Activated CD8-positive, alpha-beta T cell treated with anti-CD3 and anti-CD28 coated beads, Interleukin-2, amount 10 ng/mL, durations not matched to agents 7 days and 5 days (primary cell): ENCODE measurements around the gene MEP1A. TPM values are rescaled to one million over a fixed set of nuclear protein-coding genes. Genes with fewer than 3 reads are reported as not detected.

Experiments
- ATAC-seq: fragments of 150-1000 bp; cut with Tn5 transposase; one replicate; pipeline ENCODE4 v1.10.0; 2021; ENCODE audit warnings: moderate library complexity
- CTCF ChIA-PET: fragments of 350-600 bp; sonication (Branson Sonifier 250); formaldehyde crosslinking; loops from one replicate; lab custom pipeline; 2021; ENCODE audit warnings: antibody characterized with exemption; lab: Charles Lee
- POLR2A ChIA-PET: fragments of 350-600 bp; sonication (Branson Sonifier 250); formaldehyde crosslinking; loops from one replicate; lab custom pipeline; 2021; ENCODE audit warnings: antibody characterized with exemption; lab: Charles Lee
- DNase-seq: peaks from one replicate; pipeline ENCODE4 v3.0.0-alpha.2; 2020
- H3K27ac Mint-ChIP-seq: one replicate; pipeline ENCODE4 v1.8.0; 2021; ENCODE audit warnings: mild to moderate bottlenecking, mixed read lengths
- H3K27me3 Mint-ChIP-seq: one replicate; pipeline ENCODE4 v1.8.0; 2021; ENCODE audit warnings: low read depth, mixed read lengths
- H3K36me3 Mint-ChIP-seq: one replicate; pipeline ENCODE4 v1.8.0; 2021; ENCODE audit warnings: low read depth, mixed read lengths
- H3K4me1 Mint-ChIP-seq: one replicate; pipeline ENCODE4 v1.8.0; 2021; ENCODE audit warnings: low read depth, mixed read lengths
- H3K4me3 Mint-ChIP-seq: one replicate; pipeline ENCODE4 v1.8.0; 2021; ENCODE audit warnings: mild to moderate bottlenecking, mixed read lengths
- H3K9me3 Mint-ChIP-seq: one replicate; pipeline ENCODE4 v1.8.0; 2022; ENCODE audit warnings: mixed read lengths; ENCODE audit not compliant: insufficient read depth
- total RNA-seq, 2 experiments: library from RNA; stranded (reverse); gene quantifications; one replicate each; pipeline ENCODE4 v1.2.3, GENCODE V29; 2021

MEP1A gene
- total RNA-seq, 2 experiments from 2014 or later, result not detected

- ATAC-seq, result no peak
- DNase-seq, result peak; percentile 44
Measured at GRCh38 chr6:46781478-46782378, 11.5 kb upstream of the MEP1A start.

DNA sequence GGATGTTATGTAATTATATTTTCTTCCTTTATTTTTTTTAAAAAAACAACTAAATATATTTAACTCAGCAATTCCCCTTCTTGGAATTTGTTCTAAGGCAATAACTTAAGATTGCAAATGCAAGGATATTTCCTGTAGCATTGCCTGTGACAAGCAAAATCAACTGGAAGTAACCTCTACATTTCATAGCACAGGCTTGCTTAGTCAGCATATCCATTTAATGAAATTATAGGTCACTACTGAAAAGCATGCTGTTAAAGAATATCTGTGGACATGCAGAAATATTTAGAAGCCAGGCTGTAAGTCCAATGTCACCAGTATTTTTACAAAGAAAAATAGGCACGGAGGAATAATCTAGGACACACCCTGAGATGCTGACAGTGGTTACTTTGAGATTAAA lies 8.7 kb upstream of the MEP1A start:
- no peaks in the 10 kb centered on the region for H3K4me1 Mint-ChIP-seq
- POLR2A ChIA-PET, result no interaction called here
- no peak for ATAC-seq

More at GRCh38 chr6:46781478-46782378, 11.5 kb upstream of the MEP1A start:
- Mint-ChIP-seq H3K36me3 (no peaks in the 10 kb centered on the region), H3K27me3 (peaks cover 2% of the 10 kb centered on the region), H3K4me3 (no peak overlapping the region), H3K9me3 (no peaks in the 10 kb centered on the region), H3K27ac (no peak overlapping the region), H3K4me1 (no peaks in the 10 kb centered on the region)
- POLR2A ChIA-PET, result no interaction called here
- CTCF ChIA-PET, result no interaction called here

DNA sequence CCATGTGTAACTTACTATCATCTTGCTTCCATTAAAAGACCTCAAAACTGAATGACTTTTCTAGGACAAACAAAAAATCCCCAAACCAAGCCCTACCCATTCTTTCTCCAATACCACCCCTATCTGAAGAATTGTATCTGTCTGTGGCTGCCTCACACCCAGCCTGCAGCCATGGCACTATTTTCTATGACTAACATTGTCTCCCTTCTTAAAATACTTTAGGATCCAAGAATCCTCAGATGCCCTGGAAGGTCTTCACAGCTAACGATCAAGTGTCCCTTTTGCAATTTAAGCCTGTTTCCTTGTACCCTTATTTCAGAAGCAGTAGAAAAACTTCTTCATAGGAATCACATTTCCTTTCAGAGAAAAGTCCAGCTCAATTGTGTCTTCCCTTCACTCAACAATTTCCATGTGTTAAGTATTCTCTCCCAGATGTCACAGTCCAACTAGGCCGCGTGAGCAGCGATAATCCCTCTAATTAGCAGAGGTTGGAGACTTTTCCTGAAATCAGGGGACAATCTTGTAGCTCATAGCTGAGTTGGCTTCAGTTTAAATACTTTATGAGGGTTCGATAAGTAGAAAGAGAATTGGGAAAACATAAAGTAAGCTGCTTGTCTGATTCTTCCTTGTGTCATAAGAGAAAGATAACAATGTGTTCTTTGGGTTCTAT lies 5.2 kb upstream of the MEP1A start:
- ChIA-PET CTCF (interaction anchor here (1.2 kb wide), 2 partner anchors 23 to 69 kb away, joined by 3 read pairs; no protein-coding TSS in a partner anchor), POLR2A (no interaction called here)
- Mint-ChIP-seq H3K4me1 (no peaks in the 10 kb centered on the region), H3K4me3 (no peak overlapping the region), H3K9me3 (no peaks in the 10 kb centered on the region), H3K36me3 (no peaks in the 10 kb centered on the region), H3K27me3 (no peaks in the 10 kb centered on the region), H3K27ac (no peak overlapping the region)
- ATAC-seq (no peak), DNase-seq (no peak)

More for the DNA sequence above, 8.7 kb upstream of the MEP1A start:
- no peak overlapping the region for H3K27ac Mint-ChIP-seq
- no peak for DNase-seq
- H3K36me3 Mint-ChIP-seq, result no peaks in the 10 kb centered on the region
- no peaks in the 10 kb centered on the region for H3K9me3 Mint-ChIP-seq
- peaks cover 2% of the 10 kb centered on the region for H3K27me3 Mint-ChIP-seq
- CTCF ChIA-PET, result interaction anchor here (0.7 kb wide), 1 partner anchor 77 kb away, joined by 3 read pairs; no protein-coding TSS in a partner anchor
- H3K4me3 Mint-ChIP-seq, result no peak overlapping the region

GRCh38 chr6:46788791-46789190 lies 4.4 kb upstream of the MEP1A start:
- POLR2A ChIA-PET, result no interaction called here
- DNase-seq, result no peak
- Mint-ChIP-seq H3K4me3 (no peak overlapping the region), H3K9me3 (no peaks in the 10 kb centered on the region), H3K36me3 (no peaks in the 10 kb centered on the region), H3K27ac (no peak overlapping the region), H3K27me3 (no peaks in the 10 kb centered on the region), H3K4me1 (no peaks in the 10 kb centered on the region)
- CTCF ChIA-PET, result interaction anchor here (1.2 kb wide), 2 partner anchors 22 to 68 kb away, joined by 3 read pairs; no protein-coding TSS in a partner anchor
- ATAC-seq, result no peak

DNA sequence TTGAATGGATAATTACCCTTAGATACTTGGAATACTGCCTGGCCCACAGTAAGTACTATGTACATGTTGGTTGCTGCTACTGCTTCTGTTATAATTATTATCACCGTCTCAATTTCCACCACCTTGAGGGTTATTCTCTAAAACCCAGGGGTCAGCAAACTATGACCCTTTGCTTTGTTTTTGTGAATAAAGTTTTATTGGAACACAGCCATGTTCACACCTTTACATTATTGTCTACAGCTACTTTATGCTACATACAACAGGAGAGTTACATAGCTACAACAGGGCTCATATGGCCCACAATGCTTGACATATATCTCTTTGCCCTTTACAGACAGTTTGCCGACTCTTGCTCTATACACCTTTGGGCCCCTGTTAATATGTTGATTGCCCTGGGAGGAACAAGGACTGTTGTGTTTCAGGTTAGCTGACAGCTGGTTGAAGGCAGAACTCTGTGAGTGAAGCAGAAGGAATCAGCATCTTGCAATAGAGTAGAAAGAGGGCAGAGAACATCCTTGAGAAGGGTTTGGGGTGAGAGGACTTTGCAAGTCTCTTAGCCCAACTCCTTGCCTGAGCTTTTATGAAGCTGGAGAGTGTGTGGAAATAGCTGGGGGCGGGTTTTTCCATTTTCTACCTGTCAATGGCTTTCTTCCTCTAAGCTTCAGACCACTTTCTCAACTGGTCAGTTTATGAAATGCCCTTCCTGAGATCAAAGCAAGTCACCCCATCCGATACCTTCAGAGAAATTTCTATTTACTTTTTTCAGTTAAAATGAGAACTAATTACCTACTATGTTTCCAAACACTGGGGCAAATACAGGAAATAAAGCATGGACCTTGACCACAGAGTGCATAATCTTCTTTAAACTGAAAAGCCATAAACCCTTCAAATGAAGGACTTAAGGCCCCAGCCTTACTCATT lies 3.5 kb upstream of the MEP1A start:
- Mint-ChIP-seq H3K9me3 (no peaks in the 10 kb centered on the region), H3K27ac (no peak overlapping the region), H3K36me3 (no peaks in the 10 kb centered on the region), H3K4me1 (no peaks in the 10 kb centered on the region), H3K4me3 (no peak overlapping the region), H3K27me3 (no peaks in the 10 kb centered on the region)
- no peak for ATAC-seq
- ChIA-PET CTCF (no interaction called here), POLR2A (no interaction called here)
- no peak for DNase-seq

- H3K36me3 Mint-ChIP-seq, result no peaks in the 10 kb centered on the region
Measured at GRCh38 chr6:46790355-46790874, 2.8 kb upstream of the MEP1A start.

DNA sequence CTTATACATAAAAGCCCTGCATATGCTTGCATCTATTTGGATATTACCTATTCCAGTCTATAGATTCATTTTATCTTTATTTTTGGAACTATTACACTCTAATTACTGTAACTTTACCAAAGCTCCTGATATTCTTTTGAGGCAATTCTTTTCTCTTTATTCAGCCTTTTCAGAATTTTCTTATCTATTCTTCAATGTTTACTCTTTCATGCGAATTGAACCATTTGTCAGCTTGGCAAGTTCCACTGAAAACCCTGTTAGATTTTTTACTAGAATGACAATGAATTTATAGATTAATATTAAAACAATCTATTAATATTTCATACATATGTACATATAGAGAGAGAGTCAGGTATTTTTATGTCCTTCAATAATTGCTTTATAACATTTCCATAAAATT lies 554 bp upstream of the MEP1A start:
- Mint-ChIP-seq H3K27me3 (no peaks in the 10 kb centered on the region), H3K36me3 (no peaks in the 10 kb centered on the region), H3K4me1 (no peaks in the 10 kb centered on the region), H3K9me3 (no peaks in the 10 kb centered on the region), H3K27ac (no peak overlapping the region), H3K4me3 (no peak overlapping the region)
- ChIA-PET POLR2A (no interaction called here), CTCF (no interaction called here)
- DNase-seq, result no peak
- ATAC-seq, result no peak

More at GRCh38 chr6:46790355-46790874, 2.8 kb upstream of the MEP1A start:
- no peak overlapping the region for H3K27ac Mint-ChIP-seq
- POLR2A ChIA-PET, result no interaction called here
- no peaks in the 10 kb centered on the region for H3K9me3 Mint-ChIP-seq
- H3K4me3 Mint-ChIP-seq, result no peak overlapping the region
- ATAC-seq (no peak), DNase-seq (no peak)
- H3K27me3 Mint-ChIP-seq, result no peaks in the 10 kb centered on the region
- CTCF ChIA-PET, result no interaction called here
- H3K4me1 Mint-ChIP-seq, result no peaks in the 10 kb centered on the region

DNA sequence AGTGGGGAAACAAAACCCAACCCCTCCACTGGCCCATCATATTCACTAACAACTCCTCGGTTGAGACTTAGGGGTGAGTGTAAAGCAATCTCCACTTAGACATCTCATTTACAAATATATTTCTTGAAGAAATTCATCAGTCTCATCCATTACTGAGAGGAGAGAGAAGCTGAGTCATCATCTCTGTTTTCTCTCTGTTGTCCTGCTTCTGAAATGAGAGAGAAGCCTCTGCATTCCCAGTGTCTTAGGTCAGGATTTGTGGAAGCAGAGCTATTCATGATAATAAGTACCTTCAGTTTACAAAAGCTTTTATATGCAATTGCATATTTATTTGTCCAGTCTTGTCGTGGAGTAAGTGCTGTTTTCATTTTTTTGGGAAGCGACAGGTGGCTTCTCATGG lies 879 bp downstream of the MEP1A start:
- H3K9me3 Mint-ChIP-seq, result no peaks in the 10 kb centered on the region
- ChIA-PET CTCF (no interaction called here), POLR2A (no interaction called here)

GRCh38 chr6:46795816-46796215 lies 2.6 kb downstream of the MEP1A start:
- ChIA-PET CTCF (no interaction called here), POLR2A (no interaction called here)
- H3K4me3 Mint-ChIP-seq, result no peak overlapping the region
- H3K4me1 Mint-ChIP-seq, result no peaks in the 10 kb centered on the region
- H3K36me3 Mint-ChIP-seq, result no peaks in the 10 kb centered on the region
- peaks cover 3% of the 10 kb centered on the region for H3K27me3 Mint-ChIP-seq
- H3K27ac Mint-ChIP-seq, result no peak overlapping the region
- H3K9me3 Mint-ChIP-seq, result no peaks in the 10 kb centered on the region
- no peak for DNase-seq
- ATAC-seq, result no peak

More for the DNA sequence above, 879 bp downstream of the MEP1A start:
- no peaks in the 10 kb centered on the region for H3K27me3 Mint-ChIP-seq
- no peak overlapping the region for H3K27ac Mint-ChIP-seq
- H3K36me3 Mint-ChIP-seq, result no peaks in the 10 kb centered on the region
- H3K4me1 Mint-ChIP-seq, result no peaks in the 10 kb centered on the region
- no peak overlapping the region for H3K4me3 Mint-ChIP-seq
- no peak for ATAC-seq
- DNase-seq, result no peak

DNA sequence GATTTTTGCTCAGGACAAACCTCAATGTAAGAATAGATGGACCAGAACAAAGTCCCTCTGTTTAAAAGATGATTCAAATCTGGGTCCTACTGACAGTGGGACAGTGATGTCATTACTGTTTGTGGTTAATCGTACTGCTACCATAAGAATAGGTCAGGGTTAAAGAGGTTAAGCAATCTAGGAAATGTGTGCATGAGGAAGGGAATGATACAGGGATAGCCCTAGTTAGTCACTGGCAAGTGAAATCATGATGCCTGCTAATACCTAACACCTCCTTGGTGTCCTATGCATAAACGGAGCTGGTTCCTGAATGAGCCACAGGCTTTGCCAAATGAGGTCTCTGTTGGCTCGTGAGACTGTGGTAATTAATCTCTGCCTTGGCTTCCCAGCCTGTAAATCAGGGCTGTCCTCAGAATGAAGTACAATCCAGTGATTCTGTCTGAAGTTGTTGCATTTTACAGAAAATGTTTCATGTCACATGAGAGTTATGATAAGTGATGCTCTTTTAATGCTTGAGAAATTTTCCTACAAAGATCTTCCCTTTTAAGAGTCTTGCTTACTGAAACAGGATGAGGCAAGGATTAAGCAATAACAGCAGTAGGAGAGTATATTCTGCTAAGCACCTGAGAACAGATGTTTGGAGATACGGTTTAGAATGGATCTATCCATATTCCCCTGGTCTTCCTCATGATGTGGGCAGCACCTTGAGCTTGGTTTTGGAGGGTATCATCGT lies 3.8 kb downstream of the MEP1A start:
- Mint-ChIP-seq H3K9me3 (no peaks in the 10 kb centered on the region), H3K27me3 (peaks cover 3% of the 10 kb centered on the region), H3K4me3 (no peak overlapping the region), H3K36me3 (no peaks in the 10 kb centered on the region), H3K4me1 (no peaks in the 10 kb centered on the region), H3K27ac (no peak overlapping the region)
- ATAC-seq (no peak), DNase-seq (no peak)
- ChIA-PET CTCF (no interaction called here), POLR2A (no interaction called here)

DNA sequence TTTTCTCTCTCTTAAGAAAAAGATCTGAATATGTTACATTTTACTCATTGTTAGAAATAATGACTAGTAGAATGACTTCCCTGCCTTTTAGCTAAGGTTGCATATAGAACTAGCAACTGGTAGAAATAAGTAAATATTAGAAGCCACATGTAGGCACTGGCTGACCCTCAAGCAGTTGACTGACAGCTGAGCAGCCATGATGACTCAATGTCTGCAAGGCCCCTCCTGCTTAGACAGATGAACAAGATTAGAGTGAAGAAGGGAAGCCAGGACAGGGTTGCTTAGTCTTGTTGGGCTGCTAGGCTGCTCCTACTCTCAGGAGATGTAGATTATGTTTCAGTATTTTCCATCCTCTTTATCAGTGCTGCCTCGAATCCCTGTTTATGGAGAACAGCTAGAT lies 6.5 kb downstream of the MEP1A start:
- H3K9me3 Mint-ChIP-seq, result no peaks in the 10 kb centered on the region
- H3K27ac Mint-ChIP-seq, result no peak overlapping the region
- H3K4me1 Mint-ChIP-seq, result no peaks in the 10 kb centered on the region
- ATAC-seq, result no peak
- POLR2A ChIA-PET, result no interaction called here
- H3K4me3 Mint-ChIP-seq, result no peak overlapping the region
- DNase-seq, result no peak
- CTCF ChIA-PET, result no interaction called here
- peaks cover 3% of the 10 kb centered on the region for H3K27me3 Mint-ChIP-seq
- no peaks in the 10 kb centered on the region for H3K36me3 Mint-ChIP-seq
